Stomach (tissue), 4 donors: ENCODE measurements around the gene AKIRIN2.

ENCODE experiments used
- CTCF ChIP-seq, 7 experiments: fragments of 450-650 bp in 4 of 7; fragments of 200-600 bp in 3 of 7; sonication (generic) in 3 of 7; IDR thresholded peaks; one replicate each; pipeline ENCODE4 v1.5.1; 2016 to 2019; ENCODE audit warnings: antibody characterized with exemption in 7 of 7, control low read depth in 2 of 7, mild to moderate bottlenecking in 1 of 7
- EP300 ChIP-seq: sonication (generic); formaldehyde crosslinking; IDR thresholded peaks from one replicate; pipeline ENCODE4 v1.6.1; 2017; ENCODE audit warnings: antibody characterized with exemption
- POLR2A ChIP-seq, 4 donors: fragments of 450-650 bp; IDR thresholded peaks; one replicate each; pipeline ENCODE4 v1.6.1; 2016; ENCODE audit warnings: antibody characterized with exemption in 4 of 4, control low read depth in 2 of 4, mild to moderate bottlenecking in 1 of 4, moderate library complexity in 1 of 4

GRCh38 chr6:87653074-87653962 lies 48.7 kb downstream of the AKIRIN2 start:
- TF ChIP-seq CTCF (IDR thresholded peaks at IDR 0.05), result no peak
- TF ChIP-seq EP300, result no peak
- no peak for TF ChIP-seq POLR2A (IDR thresholded peaks at IDR 0.05)
